ENCODE results near the gene SSC4D. TPM values are rescaled to one million over a fixed set of nuclear protein-coding genes. Genes with fewer than 3 reads are reported as not detected.
"Not testable (repeated sequence)": the region's sequence is repeated elsewhere in the genome, so short reads cannot be mapped to it uniquely, and the experiment has no call there.

SSC4D gene
- total RNA-seq, result under 1 TPM; 0.32 to 0.60 TPM

- ChIA-PET CTCF (no interaction called here), POLR2A (no interaction called here)
- H3K9me3 Mint-ChIP-seq, result no peaks in the 10 kb centered on the region
- no peaks in the 10 kb centered on the region for H3K36me3 Mint-ChIP-seq (ENCODE audit: low read depth)
- H3K27me3 Mint-ChIP-seq, result peaks cover 2% of the 10 kb centered on the region
- no peak within 1 kb of the TSS for H3K4me3 Mint-ChIP-seq
- DNase-seq, result no peak
- no peaks in the 10 kb centered on the region for H3K4me1 Mint-ChIP-seq
- no peak within 1 kb of the TSS for H3K27ac Mint-ChIP-seq
Observed at GRCh38 chr7:76409537-76409936, at the start of gene SSC4D. Gene SSC4D, minus strand, starts transcription at chr7:76409697. Its CDS starts 5,258 bp downstream, at chr7:76404439.

GRCh38 chr7:76458504-76458903 lies 49.0 kb upstream of the SSC4D start:
- CTCF ChIA-PET; H3K9me3 Mint-ChIP-seq; H3K4me3 Mint-ChIP-seq; H3K36me3 Mint-ChIP-seq (ENCODE audit: low read depth); H3K4me1 Mint-ChIP-seq; DNase-seq; POLR2A ChIA-PET; H3K27me3 Mint-ChIP-seq; H3K27ac Mint-ChIP-seq: not testable (repeated sequence)

GRCh38 chr7:76457017-76457416 lies 47.5 kb upstream of the SSC4D start:
- H3K4me1 Mint-ChIP-seq; H3K36me3 Mint-ChIP-seq (ENCODE audit: low read depth); H3K27ac Mint-ChIP-seq; CTCF ChIA-PET; POLR2A ChIA-PET; H3K4me3 Mint-ChIP-seq; H3K9me3 Mint-ChIP-seq; DNase-seq; H3K27me3 Mint-ChIP-seq: not testable (repeated sequence)

DNA sequence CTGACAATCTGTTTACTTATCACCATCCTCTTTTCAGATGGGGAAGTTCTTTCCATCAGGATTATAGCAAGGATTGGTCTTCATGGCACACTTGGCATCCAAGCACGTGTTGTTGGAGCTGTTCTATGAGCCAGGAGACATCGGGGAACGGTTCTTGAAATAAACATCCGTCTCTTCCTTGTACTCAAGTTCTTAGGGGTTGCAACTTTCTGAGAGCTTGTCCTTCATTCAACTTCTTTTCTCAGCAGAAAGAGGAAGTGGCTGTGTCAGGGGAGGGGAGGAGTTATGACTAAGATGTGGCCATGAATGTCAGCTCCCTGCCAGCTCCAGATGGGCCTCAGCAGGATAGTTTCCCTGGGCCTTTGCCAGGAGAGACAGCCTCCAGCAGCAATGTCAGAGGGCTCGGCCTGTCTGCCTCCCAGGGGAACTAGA lies 36.1 kb upstream of the SSC4D start:
- peak; percentile 20 for DNase-seq
- H3K27ac Mint-ChIP-seq, result peak overlapping the region; percentile 88
- H3K36me3 Mint-ChIP-seq (ENCODE audit: low read depth); H3K9me3 Mint-ChIP-seq; H3K4me3 Mint-ChIP-seq; H3K27me3 Mint-ChIP-seq; POLR2A ChIA-PET: not testable (repeated sequence)
- H3K4me1 Mint-ChIP-seq, result peaks cover 19% of the 10 kb centered on the region
- CTCF ChIA-PET, result interaction anchor here (0.6 kb wide), 1 partner anchor 9 kb away, joined by 5 read pairs; no protein-coding TSS in a partner anchor

- H3K36me3 Mint-ChIP-seq (ENCODE audit: low read depth); DNase-seq; POLR2A ChIA-PET; CTCF ChIA-PET; H3K9me3 Mint-ChIP-seq; H3K4me3 Mint-ChIP-seq; H3K27me3 Mint-ChIP-seq: not testable (repeated sequence)
- Mint-ChIP-seq H3K27ac (peak overlapping the region; percentile 84), H3K4me1 (peaks cover 19% of the 10 kb centered on the region)
Observed at GRCh38 chr7:76443846-76444245, 34.3 kb upstream of the SSC4D start.

DNA sequence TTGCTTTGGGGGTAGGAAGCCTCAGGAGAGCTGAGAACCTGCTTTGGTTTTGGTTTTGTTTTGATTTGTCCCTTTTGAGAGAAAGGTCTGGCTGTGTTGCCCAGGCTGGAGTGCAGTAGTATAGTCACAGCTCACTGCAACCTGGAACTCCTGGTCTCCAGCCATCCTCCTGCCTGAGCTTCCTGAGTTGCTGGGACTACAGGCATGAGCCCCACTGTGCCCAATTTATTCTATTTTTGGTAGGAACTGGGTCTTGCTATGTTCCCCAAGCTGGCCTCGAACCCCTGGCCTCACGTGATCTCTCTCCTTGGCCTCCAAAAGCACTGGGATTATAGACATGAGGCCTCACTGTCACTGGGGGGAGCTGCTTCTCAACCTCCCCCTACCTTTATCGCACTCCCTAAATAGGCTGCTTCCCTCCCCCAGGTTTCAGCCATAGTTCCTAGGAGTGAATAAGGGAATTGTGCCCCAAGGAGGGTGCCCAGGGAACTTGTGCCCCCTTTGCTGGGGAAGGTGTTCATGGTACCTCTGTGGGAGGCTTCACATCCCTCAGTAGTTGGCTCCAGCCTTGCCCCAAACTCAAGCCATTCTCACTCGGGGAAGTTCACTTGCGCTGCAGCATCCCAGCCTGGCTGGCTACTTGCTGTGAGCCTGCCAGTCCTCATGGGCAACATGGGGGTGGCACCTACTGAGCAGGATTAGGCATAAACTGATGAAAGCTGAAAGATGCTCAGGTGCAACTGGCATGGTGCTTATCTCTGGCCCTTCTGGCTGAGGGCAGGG lies 33.4 kb upstream of the SSC4D start:
- CTCF ChIA-PET; H3K4me3 Mint-ChIP-seq; POLR2A ChIA-PET; H3K27me3 Mint-ChIP-seq; H3K27ac Mint-ChIP-seq; H3K9me3 Mint-ChIP-seq; DNase-seq; H3K36me3 Mint-ChIP-seq (ENCODE audit: low read depth): not testable (repeated sequence)
- H3K4me1 Mint-ChIP-seq, result peaks cover 21% of the 10 kb centered on the region

DNA sequence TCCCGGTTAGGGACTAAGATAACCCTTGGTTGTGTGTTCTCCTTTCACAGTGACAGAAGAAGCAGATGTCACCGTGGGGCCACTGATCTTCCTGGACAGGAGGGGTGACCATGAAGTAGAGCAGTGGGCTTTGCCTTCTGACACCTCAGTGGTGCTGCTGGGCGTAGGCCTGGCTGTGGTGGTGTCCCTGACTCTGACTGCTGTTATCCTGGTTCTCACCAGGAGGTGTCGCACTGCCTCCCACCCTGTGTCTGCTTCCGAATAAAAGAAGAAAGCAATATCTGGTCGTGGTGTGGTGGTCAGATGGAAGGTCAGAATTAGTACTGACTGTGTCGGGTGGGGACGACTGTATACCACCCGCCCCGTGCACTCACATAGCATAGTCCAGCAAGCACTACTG lies 32.3 kb upstream of the SSC4D start:
- POLR2A ChIA-PET; H3K27ac Mint-ChIP-seq; H3K9me3 Mint-ChIP-seq; H3K4me3 Mint-ChIP-seq; DNase-seq; CTCF ChIA-PET; H3K27me3 Mint-ChIP-seq; H3K36me3 Mint-ChIP-seq (ENCODE audit: low read depth): not testable (repeated sequence)
- peaks cover 21% of the 10 kb centered on the region for H3K4me1 Mint-ChIP-seq

GRCh38 chr7:76440404-76440803 lies 30.9 kb upstream of the SSC4D start:
- H3K27ac Mint-ChIP-seq; H3K4me3 Mint-ChIP-seq; H3K9me3 Mint-ChIP-seq; H3K36me3 Mint-ChIP-seq (ENCODE audit: low read depth); DNase-seq; CTCF ChIA-PET; POLR2A ChIA-PET; H3K27me3 Mint-ChIP-seq: not testable (repeated sequence)
- H3K4me1 Mint-ChIP-seq, result peaks cover 19% of the 10 kb centered on the region

DNA sequence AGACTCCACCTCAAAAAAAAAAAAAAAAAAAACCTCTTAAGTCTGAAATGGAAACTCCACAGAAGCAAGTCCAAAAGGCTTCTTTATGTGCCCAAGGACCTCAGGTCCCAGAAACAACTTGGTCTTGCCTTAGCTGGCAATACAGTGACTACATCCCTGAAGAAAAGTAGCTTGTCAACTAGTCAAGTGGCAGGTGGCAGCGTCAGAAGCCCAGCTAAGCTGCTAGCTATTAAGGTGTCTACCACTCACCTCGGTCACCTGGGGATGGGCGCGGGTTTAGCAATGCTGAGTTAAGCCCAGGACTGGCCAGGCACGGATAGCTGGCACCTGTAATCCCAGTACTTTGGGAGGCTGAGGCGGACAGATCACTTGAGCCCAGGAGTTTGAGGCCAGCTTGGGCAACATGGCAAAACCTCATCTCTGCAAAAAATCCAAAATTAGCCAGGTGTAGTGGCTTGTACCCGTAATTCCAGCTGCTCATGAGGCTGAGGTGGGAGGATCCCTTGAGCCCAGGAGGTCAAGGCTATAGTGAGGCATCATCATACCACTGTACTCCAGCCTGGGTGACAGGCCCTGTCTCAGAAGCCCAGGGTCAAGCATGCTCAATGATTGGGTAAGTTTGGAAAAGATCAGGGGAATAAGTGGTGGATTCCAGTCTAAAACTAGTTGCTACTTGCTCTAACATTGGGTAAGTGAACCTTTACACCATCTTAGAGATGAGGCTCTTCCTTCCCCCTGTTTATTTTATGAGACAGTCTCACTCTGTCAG lies 29.8 kb upstream of the SSC4D start:
- CTCF ChIA-PET; H3K27ac Mint-ChIP-seq; POLR2A ChIA-PET; H3K4me1 Mint-ChIP-seq; H3K27me3 Mint-ChIP-seq; DNase-seq; H3K4me3 Mint-ChIP-seq; H3K36me3 Mint-ChIP-seq (ENCODE audit: low read depth); H3K9me3 Mint-ChIP-seq: not testable (repeated sequence)

- H3K4me3 Mint-ChIP-seq; CTCF ChIA-PET; H3K27ac Mint-ChIP-seq; POLR2A ChIA-PET; H3K4me1 Mint-ChIP-seq; H3K9me3 Mint-ChIP-seq; H3K36me3 Mint-ChIP-seq (ENCODE audit: low read depth); H3K27me3 Mint-ChIP-seq: not testable (repeated sequence)
- DNase-seq, result peak; percentile 79
Observed at GRCh38 chr7:76437873-76438272, 28.4 kb upstream of the SSC4D start.

- DNase-seq, result no peak
- no peak overlapping the region for H3K4me3 Mint-ChIP-seq
- H3K27me3 Mint-ChIP-seq, result no peaks in the 10 kb centered on the region
- H3K9me3 Mint-ChIP-seq, result no peaks in the 10 kb centered on the region
- no peak overlapping the region for H3K27ac Mint-ChIP-seq
- ChIA-PET CTCF (no interaction called here), POLR2A (no interaction called here)
- no peaks in the 10 kb centered on the region for H3K36me3 Mint-ChIP-seq (ENCODE audit: low read depth)
- H3K4me1 Mint-ChIP-seq, result no peaks in the 10 kb centered on the region
Observed at GRCh38 chr7:76430836-76431235, 21.3 kb upstream of the SSC4D start.

- Mint-ChIP-seq H3K4me3 (no peak overlapping the region), H3K9me3 (no peaks in the 10 kb centered on the region), H3K4me1 (no peaks in the 10 kb centered on the region), H3K27ac (no peak overlapping the region), H3K36me3 (ENCODE audit: low read depth) (no peaks in the 10 kb centered on the region), H3K27me3 (no peaks in the 10 kb centered on the region)
- no peak for DNase-seq
- CTCF ChIA-PET, result no interaction called here
- POLR2A ChIA-PET, result no interaction called here
Observed at GRCh38 chr7:76430211-76430610, 20.7 kb upstream of the SSC4D start.

- POLR2A ChIA-PET, result no interaction called here
- Mint-ChIP-seq H3K4me3 (no peak overlapping the region), H3K27ac (no peak overlapping the region), H3K36me3 (ENCODE audit: low read depth) (no peaks in the 10 kb centered on the region), H3K4me1 (peaks cover 9% of the 10 kb centered on the region), H3K27me3 (no peaks in the 10 kb centered on the region), H3K9me3 (no peaks in the 10 kb centered on the region)
- CTCF ChIA-PET, result interaction anchor here (0.6 to 1.1 kb wide), 3 partner anchors 19 to 77 kb away, joined by 3 to 4 read pairs (median 3); no protein-coding TSS in a partner anchor
- DNase-seq, result no peak
Observed at GRCh38 chr7:76428868-76429805, 19.6 kb upstream of the SSC4D start.
